Esophagus squamous epithelium (tissue), 4 donors: ENCODE measurements around the gene ABLIM2.

Source experiments
- CTCF ChIP-seq, 6 experiments: fragments of 450-650 bp in 4 of 6; fragments of 200-600 bp in 2 of 6; sonication (generic) in 2 of 6; IDR thresholded peaks; one replicate each; pipeline ENCODE4 v1.5.1; 2016 to 2019; ENCODE audit warnings: antibody characterized with exemption in 6 of 6, mild to moderate bottlenecking in 4 of 6, moderate library complexity in 4 of 6
- POLR2A ChIP-seq, 4 donors: fragments of 450-650 bp; IDR thresholded peaks; one replicate each; pipeline ENCODE4 v1.6.1; 2017; ENCODE audit warnings: antibody characterized with exemption in 4 of 4, mild to moderate bottlenecking in 4 of 4, moderate library complexity in 3 of 4

GRCh38 chr4:8072235-8072968 is 86.2 kb downstream of the ABLIM2 start:
- TF ChIP-seq POLR2A (IDR thresholded peaks at IDR 0.05) (no peak), CTCF (IDR thresholded peaks at IDR 0.05) (no peak)
